Measurements from ENCODE around the gene CERKL.

The CERKL gene

DNA sequence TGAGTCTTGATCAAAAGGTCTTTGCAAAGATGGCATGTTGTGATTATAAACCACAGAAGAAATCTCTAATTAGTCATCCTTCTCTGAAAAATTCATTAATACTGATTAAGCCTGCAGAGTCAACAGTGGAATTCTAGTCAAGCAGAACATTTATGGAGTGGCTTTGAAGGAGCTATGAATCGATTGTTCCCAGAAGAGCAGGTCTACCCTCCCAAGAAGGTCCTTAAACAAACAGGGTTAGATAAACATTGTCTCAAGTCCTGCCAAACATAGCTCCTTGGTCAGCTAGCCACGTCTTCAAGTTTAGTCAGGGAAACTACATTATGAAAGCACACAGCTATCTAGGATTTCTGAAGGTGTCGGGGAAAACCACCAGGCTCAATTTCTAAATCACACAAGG, 110.8 kb downstream of the CERKL start:
- no peak for DNase-seq
- in situ Hi-C loops (cut with MboI; ENCODE audit: low pct_unique_long_range_greater_than_20kb, low sequenced_read_pairs) = no loop called here

DNA sequence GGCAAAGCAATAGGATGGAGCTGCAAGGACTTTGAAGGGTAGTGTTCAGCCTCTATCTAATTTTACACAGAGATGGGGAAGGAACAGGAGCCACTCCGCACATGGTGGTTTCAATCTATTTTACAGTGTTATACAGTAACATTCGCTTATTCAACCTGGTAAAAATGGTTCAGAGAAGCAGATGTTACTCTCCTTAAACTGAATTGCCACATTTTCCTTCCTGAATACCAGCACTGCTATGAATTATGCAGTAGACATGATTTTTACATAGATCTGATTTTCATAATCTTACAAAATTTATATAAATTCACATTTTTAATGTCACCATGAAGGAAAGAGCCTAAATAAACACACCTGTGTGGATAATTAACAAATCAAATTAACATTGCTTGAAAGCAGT, 114.7 kb downstream of the CERKL start:
- in situ Hi-C loops (cut with MboI; ENCODE audit: low pct_unique_long_range_greater_than_20kb, low sequenced_read_pairs) = no loop called here
- DNase-seq = no peak

DNA sequence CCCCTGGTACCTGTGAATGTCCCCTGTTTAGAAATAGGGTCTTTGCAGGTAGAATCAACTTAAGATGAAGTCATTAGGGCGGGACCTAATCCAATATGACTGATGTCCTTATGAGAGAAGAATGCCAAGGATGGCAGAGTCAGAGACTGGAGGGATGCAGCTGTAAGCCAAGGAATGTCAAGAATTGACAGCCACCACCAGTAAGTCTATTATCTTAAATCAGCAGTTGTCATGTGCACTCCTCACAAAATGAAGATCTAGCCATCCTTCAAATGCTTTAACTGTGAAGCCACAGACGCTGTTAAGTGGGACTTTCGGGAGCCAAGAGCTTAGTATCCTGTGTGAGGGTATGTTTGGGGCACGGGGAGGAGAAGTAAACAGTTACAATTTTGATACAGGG, 116.5 kb downstream of the CERKL start:
- in situ Hi-C loops (cut with MboI; ENCODE audit: low pct_unique_long_range_greater_than_20kb, low sequenced_read_pairs) = no loop called here
- DNase-seq = no peak

DNA sequence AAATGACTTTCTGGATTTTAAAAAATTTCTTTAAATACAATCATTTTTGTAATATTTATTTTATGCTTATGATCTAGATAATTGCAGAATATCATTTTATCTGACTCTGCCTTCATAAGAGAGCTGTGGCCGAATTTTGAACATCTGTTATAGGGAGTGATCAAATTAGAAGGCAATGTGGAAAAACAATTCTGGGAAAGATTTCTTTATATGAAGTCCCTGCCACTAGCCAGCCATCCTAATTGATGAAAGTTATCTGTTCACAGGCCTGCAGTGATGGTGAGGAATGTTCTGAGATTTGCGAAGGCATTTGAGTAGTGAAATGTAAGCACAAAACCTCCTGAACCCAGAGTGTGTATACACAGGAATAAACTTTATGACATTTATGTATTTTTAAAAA, 120.2 kb downstream of the CERKL start:
- in situ Hi-C loops (cut with MboI; ENCODE audit: low pct_unique_long_range_greater_than_20kb, low sequenced_read_pairs) = no loop called here
- no peak for DNase-seq

DNA sequence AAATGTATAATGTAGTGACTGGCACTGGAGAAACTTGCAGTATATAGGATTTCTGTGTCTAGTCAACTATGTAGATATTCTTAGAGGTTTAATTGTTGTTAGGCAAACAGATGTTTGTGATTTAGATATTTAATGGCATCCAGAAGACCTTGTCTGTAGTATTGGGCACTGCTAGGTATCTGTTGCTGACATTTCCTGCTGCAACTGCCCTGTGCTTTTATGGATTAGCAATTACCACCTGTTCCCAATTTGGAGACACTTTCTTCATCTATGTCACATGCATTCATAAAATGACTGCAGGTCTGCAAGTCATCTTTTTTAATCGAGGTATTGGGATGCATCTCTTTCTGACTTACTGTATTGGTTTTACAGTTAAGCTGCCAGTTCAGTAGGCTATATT, 128.5 kb downstream of the CERKL start:
- in situ Hi-C loops (cut with MboI; ENCODE audit: low pct_unique_long_range_greater_than_20kb, low sequenced_read_pairs) = no loop called here
- DNase-seq = no peak

DNA sequence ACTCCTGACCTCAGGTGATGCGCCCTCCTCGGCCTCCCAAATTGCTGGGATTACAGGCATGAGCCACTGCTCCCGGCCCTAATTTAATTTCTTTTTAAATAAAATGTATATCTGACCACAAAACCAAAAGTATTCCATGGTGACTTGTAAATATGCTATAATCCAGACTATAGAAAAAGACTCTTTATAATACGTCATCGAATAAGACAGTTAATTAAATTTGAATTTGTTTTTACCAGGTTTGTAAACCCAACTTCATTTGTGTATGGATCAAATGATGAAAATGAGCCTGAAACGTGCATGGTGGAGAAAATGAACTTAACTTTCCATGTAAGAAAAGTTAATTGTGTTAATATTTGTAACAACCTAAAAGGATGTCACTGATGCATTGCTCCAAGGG, 129.8 kb downstream of the CERKL start:
- in situ Hi-C loops (cut with MboI; ENCODE audit: low pct_unique_long_range_greater_than_20kb, low sequenced_read_pairs) = no loop called here
- no peak for DNase-seq

DNA sequence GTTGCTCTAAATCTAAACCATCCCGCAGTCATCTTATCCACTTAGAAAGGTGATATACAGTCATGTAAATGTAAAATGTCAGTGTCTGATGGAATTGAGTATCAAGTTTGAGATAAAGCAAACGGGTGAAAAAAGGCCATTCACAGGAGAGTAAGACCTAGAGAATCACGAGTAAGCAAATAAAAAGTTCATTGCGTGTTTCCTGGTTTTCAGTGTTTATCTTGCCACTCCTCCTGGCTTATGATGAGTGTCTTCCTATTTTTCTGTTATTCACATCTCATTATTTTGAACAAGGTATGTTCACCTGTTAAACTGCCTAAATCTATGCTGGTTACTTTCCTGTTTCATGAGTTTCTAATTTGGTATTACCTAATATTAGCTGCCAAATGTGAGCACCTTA, 130.9 kb downstream of the CERKL start:
- in situ Hi-C loops (cut with MboI; ENCODE audit: low pct_unique_long_range_greater_than_20kb, low sequenced_read_pairs) = no loop called here
- no peak for DNase-seq

DNA sequence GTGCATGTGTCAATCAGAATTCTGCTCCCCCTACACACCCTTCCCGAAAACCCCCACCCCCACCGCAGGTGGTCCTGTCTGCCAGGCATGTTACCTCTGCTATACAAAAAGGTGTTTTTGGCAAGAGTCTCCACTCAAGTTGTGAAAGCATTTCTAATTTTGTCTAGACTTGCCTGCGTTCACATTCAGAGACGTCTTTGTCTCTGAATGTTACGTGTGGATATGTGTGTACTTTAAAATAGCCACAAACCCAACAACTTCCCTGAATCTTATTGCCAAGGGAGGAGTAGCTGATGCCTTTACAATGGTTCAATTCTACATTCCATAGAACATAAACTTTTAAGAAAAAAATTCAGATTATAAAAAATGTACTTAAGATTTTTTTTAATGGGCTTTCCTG, 133.1 kb downstream of the CERKL start:
- in situ Hi-C loops (cut with MboI; ENCODE audit: low pct_unique_long_range_greater_than_20kb, low sequenced_read_pairs) = no loop called here
- no peak for DNase-seq

DNA sequence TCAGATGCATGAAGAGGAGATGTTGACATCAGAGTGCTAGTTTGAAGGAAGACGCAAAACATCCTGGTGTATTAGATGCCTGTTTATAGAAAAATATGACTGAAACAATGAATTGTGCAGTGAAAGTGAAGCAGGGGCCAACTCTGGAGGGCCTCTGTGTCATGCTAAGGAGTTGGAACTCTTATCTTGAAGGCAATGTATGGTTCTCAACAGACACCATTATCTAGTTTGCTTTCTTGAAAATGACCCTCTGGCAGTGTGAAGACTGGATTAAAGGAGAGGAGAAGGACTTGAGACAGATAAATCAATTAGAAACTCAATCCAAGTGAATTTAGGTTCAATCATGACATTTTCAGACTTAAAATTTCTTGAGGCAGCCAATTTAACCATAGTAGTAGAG, 136.7 kb downstream of the CERKL start:
- in situ Hi-C loops (cut with MboI; ENCODE audit: low pct_unique_long_range_greater_than_20kb, low sequenced_read_pairs) = no loop called here
- DNase-seq = no peak

DNA sequence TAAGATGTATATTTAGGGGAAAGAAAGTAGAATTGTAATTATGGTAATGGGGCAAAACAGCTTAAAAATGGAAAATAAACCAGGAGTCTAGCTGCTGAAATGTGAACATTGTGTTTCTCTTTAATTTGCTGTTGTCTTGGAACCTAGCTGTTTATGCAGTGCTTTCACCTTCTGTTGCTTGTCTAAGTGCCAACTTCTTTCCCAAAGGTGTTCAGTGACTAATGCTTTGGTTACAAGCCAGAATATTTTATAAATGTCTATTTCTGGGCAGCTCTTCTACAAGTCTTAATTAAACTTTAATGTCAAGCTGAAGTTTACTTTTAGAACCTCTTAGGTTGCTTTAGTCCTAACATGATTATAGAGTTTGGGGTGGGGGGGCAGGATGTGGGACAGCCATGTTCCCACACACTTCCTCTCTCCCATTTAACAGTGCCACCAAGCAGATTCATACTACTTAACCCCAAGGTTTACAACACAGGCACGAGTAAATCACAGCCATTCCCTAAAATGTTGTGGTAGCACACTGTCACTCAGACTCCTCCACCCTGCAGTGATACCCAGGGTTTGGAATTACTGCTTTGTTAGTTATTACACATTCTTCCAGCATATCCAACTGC, 139.1 kb downstream of the CERKL start:
- no peak for DNase-seq
- in situ Hi-C loops (cut with MboI; ENCODE audit: low pct_unique_long_range_greater_than_20kb, low sequenced_read_pairs) = no loop called here

DNA sequence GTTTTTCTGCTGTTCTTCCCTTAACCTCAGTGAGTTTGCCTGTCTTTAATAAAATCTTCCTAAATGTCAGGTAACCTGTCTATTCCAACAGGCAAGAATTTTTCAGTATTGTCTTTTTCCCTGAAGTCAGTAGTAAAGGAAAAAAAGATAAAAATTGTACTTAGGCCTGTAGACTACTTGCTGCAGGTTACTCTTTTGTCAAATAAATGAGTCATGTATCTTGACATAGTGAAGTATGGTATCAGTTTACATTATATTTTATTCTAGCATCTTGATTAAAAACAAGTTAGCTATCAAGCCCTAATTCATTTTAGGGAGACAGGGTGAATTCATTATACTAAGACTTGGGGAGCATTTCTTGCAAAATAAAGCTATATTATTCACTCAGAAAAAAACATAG, 139.9 kb downstream of the CERKL start:
- DNase-seq = no peak
- in situ Hi-C loops (cut with MboI; ENCODE audit: low pct_unique_long_range_greater_than_20kb, low sequenced_read_pairs) = no loop called here

DNA sequence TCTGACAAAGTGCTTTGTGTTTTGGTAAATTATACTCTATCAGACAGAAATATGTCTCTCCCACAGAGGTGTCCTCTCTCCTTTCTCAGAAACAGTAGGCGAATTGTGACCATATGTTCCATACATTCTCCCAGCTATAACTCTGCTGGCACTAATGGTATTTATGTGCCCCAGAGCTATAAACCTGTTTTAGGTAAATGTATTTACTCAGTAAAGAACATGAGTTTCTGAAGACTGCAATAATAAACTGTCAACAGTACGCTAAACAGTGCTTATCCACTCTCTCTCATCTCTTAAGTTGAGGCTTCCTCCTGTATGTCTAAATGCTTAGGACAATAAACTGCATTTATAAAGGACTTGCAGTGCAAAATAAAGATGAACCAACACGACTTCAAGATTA, 141.2 kb downstream of the CERKL start:
- DNase-seq = no peak
- in situ Hi-C loops (cut with MboI; ENCODE audit: low pct_unique_long_range_greater_than_20kb, low sequenced_read_pairs) = no loop called here

DNA sequence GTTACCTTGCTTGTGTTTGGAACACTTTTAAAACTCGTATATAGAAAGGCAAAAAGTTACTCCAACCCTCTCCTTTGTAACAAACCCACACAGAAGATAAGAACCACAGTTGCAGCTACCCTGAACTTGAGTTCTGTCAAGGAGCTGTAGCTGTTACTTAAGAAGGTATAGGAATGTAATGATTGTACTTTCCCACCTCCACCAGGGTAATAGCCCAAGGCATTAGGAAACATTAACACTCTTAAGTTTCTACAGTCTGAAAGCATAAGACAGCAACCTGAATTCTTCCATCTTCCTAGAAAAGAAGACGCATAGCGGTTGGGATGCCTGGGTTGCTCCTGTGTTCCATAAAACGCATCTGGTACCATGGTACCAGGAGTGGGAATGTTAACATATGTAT, 156.7 kb downstream of the CERKL start:
- DNase-seq = no peak
- in situ Hi-C loops (cut with MboI; ENCODE audit: low pct_unique_long_range_greater_than_20kb, low sequenced_read_pairs) = no loop called here

DNA sequence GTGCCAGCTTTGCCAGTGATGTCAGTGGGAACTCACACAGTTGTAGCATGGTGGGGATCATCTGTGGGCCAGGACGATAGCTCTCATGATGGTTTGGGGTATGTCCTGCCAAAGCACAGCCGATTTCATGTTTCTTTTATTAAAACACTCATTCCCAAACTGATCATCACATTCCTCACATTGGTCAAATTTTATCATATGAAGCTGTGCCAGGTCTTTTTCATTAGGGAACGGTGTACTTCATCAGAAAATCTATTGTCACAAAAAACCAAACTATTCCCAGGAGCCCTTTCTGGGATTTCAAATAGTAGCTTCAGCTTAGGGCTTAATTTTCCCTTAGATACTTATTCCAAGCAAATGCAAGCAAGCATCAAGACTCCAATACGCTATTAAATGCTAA, 157.7 kb downstream of the CERKL start:
- in situ Hi-C loops (cut with MboI; ENCODE audit: low pct_unique_long_range_greater_than_20kb, low sequenced_read_pairs) = no loop called here
- no peak for DNase-seq

Data from KBM-7 (cell line).